NCI-H82 (cell line): ENCODE data around the gene PSMG1.
A peak's percentile ranks its signal among the peaks of the same experiment; 100 is the strongest.
"Not testable (repeated sequence)": the region's sequence is repeated elsewhere in the genome, so short reads cannot be mapped to it uniquely, and the experiment has no call there.

Experiments
- DNase-seq: peaks from one replicate; lab custom pipeline; 2025; lab: John Stamatoyannopoulos, UW

Gene PSMG1

GRCh38 chr21:39188521-39189139, 5.4 kb upstream of the PSMG1 start:
- no peak for DNase-seq

- DNase-seq: no peak
Observed at GRCh38 chr21:39187141-39187540, 3.9 kb upstream of the PSMG1 start.

DNA sequence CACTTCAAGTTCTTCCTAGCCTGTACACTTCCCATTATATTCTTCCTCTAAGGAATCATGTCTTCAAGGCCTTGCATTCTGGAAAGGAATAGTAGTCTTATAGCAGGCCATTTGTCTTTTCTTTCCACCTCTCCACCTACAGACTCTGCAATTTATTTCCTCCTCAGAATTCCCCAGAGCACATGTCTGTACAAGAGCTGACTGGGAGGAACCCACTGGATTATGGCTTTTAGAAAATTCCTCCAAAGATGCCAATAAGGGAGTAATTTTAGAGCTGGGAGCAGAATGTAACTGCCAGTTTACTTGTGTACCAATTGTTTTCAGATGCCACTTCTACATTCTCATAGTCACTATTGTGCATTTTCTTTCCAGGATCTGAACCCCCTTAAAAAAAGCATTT, 3.4 kb upstream of the PSMG1 start:
- no peak for DNase-seq

DNA sequence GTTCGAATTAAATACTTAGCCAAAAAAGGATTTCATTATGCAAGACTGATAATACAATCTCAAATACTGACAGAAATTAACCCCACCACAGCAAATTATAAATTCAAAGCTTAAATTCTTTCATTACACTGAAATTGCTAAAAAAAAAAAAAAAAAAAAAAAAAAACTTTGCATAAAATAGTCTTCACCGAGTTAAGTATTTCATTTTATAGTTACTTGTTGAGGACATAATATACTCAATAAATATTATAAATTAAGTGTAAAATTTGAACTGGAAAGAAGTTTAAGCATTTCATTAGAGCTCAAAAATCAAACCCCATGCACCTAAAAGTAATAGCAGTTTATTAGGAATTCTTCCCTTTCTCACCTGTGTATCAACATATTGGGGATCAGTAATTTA, 1.9 kb upstream of the PSMG1 start:
- DNase-seq: no peak

- DNase-seq: peak; percentile 24
Observed at GRCh38 chr21:39184050-39184980, 1.1 kb upstream of the PSMG1 start.

DNA sequence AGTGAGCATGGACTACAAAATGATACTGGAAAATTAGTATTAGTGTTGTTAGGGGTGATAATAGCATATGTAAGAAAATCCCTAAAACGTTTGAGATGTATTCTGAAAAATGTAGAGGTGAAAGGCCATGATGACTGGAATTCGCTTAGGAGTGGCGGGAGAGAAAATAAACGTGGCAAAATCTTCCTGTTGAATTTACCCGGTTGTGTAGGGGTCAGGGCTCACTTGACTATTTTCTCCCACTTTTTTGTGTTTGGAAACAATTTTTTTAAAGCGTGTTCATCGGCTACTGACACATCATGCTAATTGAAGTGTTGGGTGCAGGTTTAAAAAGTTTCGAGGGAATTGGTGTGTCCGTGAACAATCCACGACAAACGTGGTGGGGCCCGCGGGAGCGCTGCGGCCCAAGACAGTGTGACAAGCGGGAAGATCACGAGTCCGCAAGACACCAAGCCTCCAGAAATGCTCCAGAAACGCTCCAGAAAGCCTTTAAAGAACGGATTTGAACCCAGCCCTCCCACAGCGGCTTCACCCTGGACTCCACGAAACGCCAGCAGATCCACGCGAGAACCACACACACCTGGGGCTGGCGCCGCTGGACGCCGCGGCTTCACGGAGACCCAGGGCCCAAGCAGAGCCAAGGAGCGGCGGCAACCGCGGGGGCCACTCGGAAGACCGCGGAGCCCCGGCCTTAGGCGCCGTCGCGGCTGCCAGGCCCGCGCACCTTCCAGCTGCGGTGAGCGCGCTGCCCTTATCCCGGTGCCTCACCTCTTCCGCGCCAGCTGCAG, 573 bp downstream of the PSMG1 start:
- DNase-seq: peak; percentile 52

DNA sequence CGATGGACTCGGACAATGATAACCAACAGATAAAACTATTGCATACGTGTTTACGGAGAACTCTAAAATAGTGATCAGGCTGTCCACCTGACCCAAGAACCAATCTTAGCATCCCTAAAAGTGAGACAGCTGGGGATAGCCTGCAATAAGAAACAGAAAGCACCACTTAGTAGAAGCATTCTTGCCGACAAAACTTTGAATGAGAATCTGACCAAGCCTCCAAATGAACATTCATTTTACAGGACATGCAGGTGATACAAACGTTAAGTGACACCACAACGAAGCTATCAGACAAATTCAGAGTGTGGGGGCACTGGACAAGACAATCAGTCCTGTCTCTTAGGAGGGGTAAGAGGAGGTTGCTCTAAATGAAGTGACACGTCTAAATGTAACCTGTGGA, 1.2 kb downstream of the PSMG1 start:
- DNase-seq: peak; percentile 32

- no peak for DNase-seq
Observed at GRCh38 chr21:39181205-39181818, 1.9 kb downstream of the PSMG1 start.

DNA sequence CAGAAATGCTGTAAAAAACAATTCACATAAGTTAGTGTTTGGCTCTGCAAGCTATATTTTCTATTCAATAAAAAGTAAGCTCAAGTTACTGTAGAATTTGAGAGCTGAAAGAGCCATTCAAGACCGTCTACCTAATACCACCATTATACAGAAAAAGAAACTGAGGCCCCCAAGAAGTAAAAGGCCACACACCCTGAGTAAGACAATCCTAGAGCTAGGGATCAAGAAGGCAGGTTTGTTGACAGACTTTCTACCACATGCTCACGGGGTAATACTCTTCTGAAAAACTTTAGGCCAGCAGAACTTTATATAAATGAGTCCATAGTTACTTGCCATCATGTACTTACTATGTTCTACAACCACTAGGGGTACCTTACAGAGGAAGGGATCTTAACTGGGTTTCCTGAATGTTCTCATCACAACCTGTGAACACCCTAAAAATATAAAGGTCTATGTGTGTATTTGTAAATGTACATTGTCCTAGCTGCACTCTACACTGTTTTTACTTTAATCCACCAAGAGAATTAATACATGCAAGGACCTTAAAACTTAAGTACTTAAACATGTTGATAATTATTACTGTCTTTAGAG, 2.7 kb downstream of the PSMG1 start:
- DNase-seq: no peak

DNA sequence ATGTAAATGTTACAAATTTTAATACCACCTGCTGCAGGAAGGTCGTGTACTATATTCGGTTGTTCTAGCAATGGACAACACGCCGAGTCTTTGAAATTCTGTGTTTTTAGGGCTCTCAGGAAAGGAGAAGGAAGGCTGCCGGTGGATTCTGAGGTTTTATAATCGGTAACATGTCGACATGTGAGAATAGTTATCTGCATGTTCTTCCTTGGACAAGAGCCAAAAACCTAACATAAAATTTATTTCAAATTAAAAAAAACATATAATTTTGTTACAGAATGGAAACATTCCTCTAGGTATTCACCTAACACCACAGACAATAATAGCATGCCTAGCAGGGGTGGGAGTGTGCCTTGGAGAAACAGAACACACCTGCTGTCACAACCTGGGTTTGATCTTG, 4.8 kb downstream of the PSMG1 start:
- no peak for DNase-seq

DNA sequence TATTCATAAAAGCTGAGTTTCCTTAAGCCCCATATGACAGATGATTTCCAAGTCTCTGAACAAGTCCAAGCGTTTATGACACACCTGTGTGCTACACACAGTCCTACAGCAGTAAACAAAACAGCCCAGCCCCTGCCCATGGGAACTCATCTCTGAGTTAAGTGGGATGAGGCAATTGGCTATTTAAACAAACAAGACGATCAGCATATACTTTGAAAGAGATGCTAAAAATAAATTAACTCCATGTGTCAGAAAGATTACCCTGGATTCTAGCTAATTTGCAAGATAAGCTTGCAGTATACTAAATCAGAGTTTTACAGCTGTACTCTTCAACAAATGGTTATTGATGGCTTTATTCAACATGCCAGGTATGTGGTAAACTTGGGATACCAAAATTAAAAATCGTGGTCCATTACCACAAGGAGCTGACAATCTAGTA, 7.0 kb downstream of the PSMG1 start:
- DNase-seq: no peak

GRCh38 chr21:39175665-39176064, 7.6 kb downstream of the PSMG1 start:
- no peak for DNase-seq

DNA sequence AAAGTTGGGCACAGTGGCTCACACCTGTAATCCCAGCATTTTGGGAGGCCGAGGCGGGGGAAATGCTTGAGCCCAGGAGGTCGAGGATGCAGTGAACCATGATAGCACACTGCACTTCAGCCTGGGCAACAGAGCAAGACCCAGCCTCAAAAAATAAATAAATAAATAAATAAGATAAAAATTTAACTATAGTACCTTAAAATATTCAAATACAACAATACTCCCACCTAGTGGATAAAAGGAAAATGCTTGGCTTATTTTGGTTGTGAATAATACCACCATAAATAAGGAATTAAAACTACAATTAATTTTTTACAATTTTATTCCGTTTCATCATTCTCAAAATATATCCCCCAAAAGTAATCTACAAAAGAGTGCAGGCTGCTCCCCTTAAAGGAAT, 8.1 kb downstream of the PSMG1 start:
- DNase-seq: peak; percentile 27

- DNase-seq: no peak
Observed at GRCh38 chr21:39173716-39174680, 9.3 kb downstream of the PSMG1 start.

DNA sequence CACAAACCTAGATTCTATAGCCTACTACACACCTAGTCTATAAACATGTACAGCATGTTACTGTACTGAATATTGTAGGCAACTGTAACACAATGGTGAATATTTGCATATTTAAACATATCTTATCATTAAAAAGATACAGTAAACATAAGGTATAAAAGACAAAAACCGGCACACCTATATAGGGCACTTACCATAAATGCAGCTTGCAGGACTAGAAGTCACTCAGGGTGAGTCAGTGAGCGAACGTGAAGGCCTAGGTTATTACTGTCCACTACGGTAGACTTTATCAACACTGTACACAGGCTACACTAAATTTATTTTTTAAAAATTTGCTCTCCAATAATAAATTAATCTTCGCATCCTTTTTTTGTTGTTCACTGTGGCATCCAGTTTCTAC, 13.3 kb downstream of the PSMG1 start:
- DNase-seq: no peak

DNA sequence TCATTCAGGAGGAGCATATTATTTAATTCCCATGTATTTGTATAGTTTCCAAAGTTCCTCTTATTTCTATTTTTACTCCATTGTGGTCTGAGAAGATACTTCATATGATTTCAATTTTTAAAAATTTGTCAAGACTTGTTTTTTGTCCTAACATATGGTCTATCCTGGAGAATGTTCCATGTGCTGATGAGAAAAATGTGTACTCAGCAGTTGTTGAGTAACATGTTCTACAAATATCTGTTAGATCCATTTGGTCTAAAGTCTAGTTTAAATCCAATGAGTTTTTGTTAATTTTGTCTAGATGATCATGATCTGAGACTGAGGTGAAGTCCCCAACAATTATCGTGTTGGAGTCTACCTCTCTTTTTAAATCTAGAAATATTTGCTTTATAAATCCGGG, 14.5 kb downstream of the PSMG1 start:
- no peak for DNase-seq

GRCh38 chr21:39164523-39164922, 18.7 kb downstream of the PSMG1 start:
- DNase-seq: no peak

DNA sequence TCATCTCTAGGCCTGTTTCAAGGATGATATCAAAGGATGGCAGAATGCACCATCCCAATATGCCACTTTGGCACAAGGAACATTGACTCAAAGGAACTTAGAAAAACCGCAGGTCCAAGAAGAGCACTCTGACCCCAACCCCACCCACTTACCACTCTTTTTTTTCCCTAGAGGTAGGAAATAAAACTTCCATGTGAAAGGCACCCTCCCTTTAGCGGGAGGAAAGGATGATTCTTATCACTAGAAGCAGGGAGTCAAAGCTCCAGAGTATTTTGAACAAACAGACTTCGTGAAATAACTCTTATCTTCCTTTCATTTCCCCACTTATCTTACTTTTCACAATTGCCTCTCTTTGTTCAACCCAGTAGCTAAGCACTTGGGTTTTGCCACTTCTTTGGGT, 22.2 kb downstream of the PSMG1 start:
- no peak for DNase-seq

GRCh38 chr21:39159342-39160063, 23.7 kb downstream of the PSMG1 start:
- DNase-seq: peak; percentile 40

DNA sequence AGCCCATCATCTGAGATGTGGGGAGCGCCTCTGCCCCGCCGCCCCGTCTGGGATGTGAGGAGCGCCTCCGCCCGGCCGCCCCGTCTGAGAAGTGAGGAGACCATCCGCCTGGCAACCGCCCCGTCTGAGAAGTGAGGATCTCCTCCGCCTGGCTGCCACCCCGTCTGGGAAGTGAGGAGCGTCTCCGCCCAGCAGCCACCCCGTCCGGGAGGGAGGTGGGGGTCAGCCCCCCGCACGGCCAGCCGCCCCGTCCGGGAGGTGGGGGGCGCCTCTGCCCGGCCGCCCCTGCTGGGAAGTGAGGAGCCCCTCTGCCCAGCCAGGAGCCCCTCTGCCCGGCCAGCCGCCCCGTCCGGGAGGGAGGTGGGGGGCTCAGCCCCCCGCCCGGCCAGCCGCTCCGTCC, 26.0 kb downstream of the PSMG1 start:
- DNase-seq: not testable (repeated sequence)
